ENCODE results near the gene VWA3B. TPM values are rescaled to one million over a fixed set of nuclear protein-coding genes. Genes with fewer than 3 reads are reported as not detected.

The VWA3B gene
- total and polyA plus RNA-seq, 2 experiments from 2014 or later = 0.80 TPM; not detected in 1

DNA sequence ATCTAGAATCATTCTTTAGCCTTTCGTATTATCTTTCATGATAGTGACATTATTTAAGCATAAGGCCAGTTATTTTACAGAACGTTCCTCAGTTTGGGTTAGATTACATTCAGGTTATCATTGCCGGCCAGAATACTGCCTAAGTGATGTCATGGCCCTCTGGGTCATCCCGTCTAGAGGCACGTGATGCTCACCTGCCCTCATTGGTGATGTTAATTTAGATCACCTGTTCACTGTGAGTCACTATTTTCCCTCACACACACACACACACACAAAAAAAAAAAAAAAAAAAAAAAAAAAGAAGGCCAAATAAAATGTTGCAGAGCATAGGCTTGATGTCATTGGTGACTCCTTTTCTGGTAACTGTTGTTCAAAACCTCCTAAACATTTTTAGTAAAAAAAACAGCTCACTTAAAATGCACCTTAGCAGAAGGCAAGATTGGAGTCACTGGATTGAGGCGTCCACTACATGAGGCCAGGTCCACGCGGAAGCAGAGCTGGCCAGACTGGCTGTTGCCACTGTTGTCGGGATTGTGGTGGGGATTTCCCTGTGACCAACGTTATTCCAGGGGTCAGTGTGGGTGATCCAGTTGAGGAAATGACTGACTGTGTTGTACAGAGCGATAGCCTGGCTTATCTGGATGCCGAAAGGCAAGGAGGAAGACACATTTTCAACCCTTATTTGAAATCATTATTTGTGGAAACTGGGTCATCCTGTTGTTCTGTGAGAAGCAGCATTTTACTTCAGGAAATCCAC lies 207.1 kb downstream of the VWA3B start:
- no peaks in the 10 kb centered on the region for H3K4me1 ChIP-seq (ENCODE audit: insufficient read depth)
- TF ChIP-seq EZH2phosphoT487 (IDR thresholded peaks at IDR 0.05; ENCODE audit: low read depth, severe bottlenecking, unreplicated experiment) (no peak), EZH2 (IDR thresholded peaks at IDR 0.05; ENCODE audit: borderline replicate concordance) (no peak)
- TF ChIP-seq, protein P1, sequence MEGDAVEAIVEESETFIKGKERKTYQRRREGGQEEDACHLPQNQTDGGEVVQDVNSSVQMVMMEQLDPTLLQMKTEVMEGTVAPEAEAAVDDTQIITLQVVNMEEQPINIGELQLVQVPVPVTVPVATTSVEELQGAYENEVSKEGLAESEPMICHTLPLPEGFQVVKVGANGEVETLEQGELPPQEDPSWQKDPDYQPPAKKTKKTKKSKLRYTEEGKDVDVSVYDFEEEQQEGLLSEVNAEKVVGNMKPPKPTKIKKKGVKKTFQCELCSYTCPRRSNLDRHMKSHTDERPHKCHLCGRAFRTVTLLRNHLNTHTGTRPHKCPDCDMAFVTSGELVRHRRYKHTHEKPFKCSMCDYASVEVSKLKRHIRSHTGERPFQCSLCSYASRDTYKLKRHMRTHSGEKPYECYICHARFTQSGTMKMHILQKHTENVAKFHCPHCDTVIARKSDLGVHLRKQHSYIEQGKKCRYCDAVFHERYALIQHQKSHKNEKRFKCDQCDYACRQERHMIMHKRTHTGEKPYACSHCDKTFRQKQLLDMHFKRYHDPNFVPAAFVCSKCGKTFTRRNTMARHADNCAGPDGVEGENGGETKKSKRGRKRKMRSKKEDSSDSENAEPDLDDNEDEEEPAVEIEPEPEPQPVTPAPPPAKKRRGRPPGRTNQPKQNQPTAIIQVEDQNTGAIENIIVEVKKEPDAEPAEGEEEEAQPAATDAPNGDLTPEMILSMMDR (IDR thresholded peaks at IDR 0.05; ENCODE audit: poor library complexity) = no peak
- no peak overlapping the region for H3K4me2 ChIP-seq
- H3K27ac ChIP-seq = no peak overlapping the region
- no peaks in the 10 kb centered on the region for H4K20me1 ChIP-seq (ENCODE audit: insufficient read depth, poor library complexity, severe bottlenecking)
- no peak overlapping the region for H3K4me3 ChIP-seq
- no peaks in the 10 kb centered on the region for H3K9me3 ChIP-seq (ENCODE audit: low read depth)
- H3K36me3 ChIP-seq (replicated peaks; ENCODE audit: insufficient read depth, low read depth) = no peaks in the 10 kb centered on the region
- DNase-seq (ENCODE audit: low spot score) = no peak
- H2AFZ ChIP-seq = no peak overlapping the region
- no peaks in the 10 kb centered on the region for H3K79me2 ChIP-seq
- no peaks in the 10 kb centered on the region for H3K27me3 ChIP-seq
- H3K9me2 ChIP-seq (replicated peaks; ENCODE audit: insufficient read depth) = no peaks in the 10 kb centered on the region
- 79% methylated on average over 12 of the region's 12 CpGs for WGBS (ENCODE audit: low lambda C conversion rate, missing lambda C conversion rate)

DNA sequence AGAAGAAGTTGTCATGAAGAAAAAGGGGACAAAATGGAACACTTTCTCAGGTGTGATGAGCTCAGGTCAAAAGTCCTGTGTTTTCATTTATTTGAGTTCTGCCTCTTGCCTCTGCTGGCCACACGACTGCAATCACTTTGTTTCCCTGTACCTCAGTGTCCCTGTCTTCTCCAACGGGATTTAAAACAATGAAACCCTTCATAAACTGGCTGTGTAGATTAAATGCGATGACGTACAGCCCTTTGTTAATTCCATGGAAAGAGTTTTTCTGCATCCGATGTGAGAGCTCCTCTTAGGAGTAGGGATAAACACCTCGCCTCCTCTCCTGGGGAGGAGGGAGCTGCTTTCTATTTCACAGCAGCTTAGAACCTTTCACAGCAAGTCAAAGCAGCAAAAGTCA lies 207.7 kb downstream of the VWA3B start:
- no peaks in the 10 kb centered on the region for H3K4me1 ChIP-seq (ENCODE audit: insufficient read depth)
- H3K79me2 ChIP-seq = no peaks in the 10 kb centered on the region
- no peaks in the 10 kb centered on the region for H3K9me2 ChIP-seq (replicated peaks; ENCODE audit: insufficient read depth)
- H3K27me3 ChIP-seq = no peaks in the 10 kb centered on the region
- no peak overlapping the region for H3K4me3 ChIP-seq
- no peaks in the 10 kb centered on the region for H3K9me3 ChIP-seq (ENCODE audit: low read depth)
- H2AFZ ChIP-seq = no peak overlapping the region
- no peak for DNase-seq (ENCODE audit: low spot score)
- TF ChIP-seq, protein P1 (IDR thresholded peaks at IDR 0.05; ENCODE audit: poor library complexity) = no peak
- TF ChIP-seq EZH2phosphoT487 (IDR thresholded peaks at IDR 0.05; ENCODE audit: low read depth, severe bottlenecking, unreplicated experiment) = no peak
- TF ChIP-seq EZH2 (IDR thresholded peaks at IDR 0.05; ENCODE audit: borderline replicate concordance) = no peak
- no peak overlapping the region for H3K27ac ChIP-seq
- H4K20me1 ChIP-seq (ENCODE audit: insufficient read depth, poor library complexity, severe bottlenecking) = no peaks in the 10 kb centered on the region
- 73% methylated on average over 6 of the region's 6 CpGs for WGBS (ENCODE audit: low lambda C conversion rate, missing lambda C conversion rate)
- H3K36me3 ChIP-seq (replicated peaks; ENCODE audit: insufficient read depth, low read depth) = no peaks in the 10 kb centered on the region
- H3K4me2 ChIP-seq = no peak overlapping the region

DNA sequence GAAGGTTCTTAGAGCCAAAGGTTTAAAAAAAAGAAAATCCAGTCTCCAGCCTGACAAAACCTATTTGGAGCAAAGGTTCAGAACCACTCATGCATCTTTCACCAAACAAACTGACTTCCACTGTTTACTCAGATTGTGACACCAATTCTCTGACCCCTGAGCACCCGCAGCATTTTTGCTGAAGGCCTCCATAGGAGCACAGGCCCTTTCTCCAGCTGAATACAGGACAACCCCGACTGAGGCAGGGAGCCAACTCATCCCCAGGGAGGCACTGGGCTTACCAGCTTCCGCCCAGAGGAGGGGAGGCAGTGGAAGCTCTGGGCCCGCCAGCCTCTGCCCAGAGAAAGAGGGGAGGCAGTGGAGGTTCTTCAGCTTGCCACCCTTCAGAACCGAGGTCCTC lies 208.3 kb downstream of the VWA3B start:
- DNase-seq (ENCODE audit: low spot score) = no peak
- no peak overlapping the region for H3K27ac ChIP-seq
- TF ChIP-seq, protein P1 (IDR thresholded peaks at IDR 0.05; ENCODE audit: poor library complexity) = no peak
- TF ChIP-seq EZH2 (IDR thresholded peaks at IDR 0.05; ENCODE audit: borderline replicate concordance) = no peak
- no peak for TF ChIP-seq EZH2phosphoT487 (IDR thresholded peaks at IDR 0.05; ENCODE audit: low read depth, severe bottlenecking, unreplicated experiment)
- H3K4me2 ChIP-seq = no peak overlapping the region
- H3K27me3 ChIP-seq = no peaks in the 10 kb centered on the region
- no peak overlapping the region for H2AFZ ChIP-seq
- no peaks in the 10 kb centered on the region for H3K79me2 ChIP-seq
- no peak overlapping the region for H3K4me3 ChIP-seq
- H3K4me1 ChIP-seq (ENCODE audit: insufficient read depth) = no peaks in the 10 kb centered on the region
- no peaks in the 10 kb centered on the region for H3K9me2 ChIP-seq (replicated peaks; ENCODE audit: insufficient read depth)
- no peaks in the 10 kb centered on the region for H4K20me1 ChIP-seq (ENCODE audit: insufficient read depth, poor library complexity, severe bottlenecking)
- WGBS (ENCODE audit: low lambda C conversion rate, missing lambda C conversion rate) = 84% methylated on average over 5 of the region's 5 CpGs
- H3K9me3 ChIP-seq (ENCODE audit: low read depth) = no peaks in the 10 kb centered on the region
- H3K36me3 ChIP-seq (replicated peaks; ENCODE audit: insufficient read depth, low read depth) = no peaks in the 10 kb centered on the region
